Activated naive CD4-positive, alpha-beta T cell treated with anti-CD3 and anti-CD28 coated beads, Interleukin-2, amount 50 U/mL, for 24 hours (primary cell): ENCODE results near the gene SLC15A5.

ENCODE experiments used
- H3K27ac Mint-ChIP-seq: one replicate; pipeline ENCODE4 v1.8.0; 2021; ENCODE audit warnings: mild to moderate bottlenecking, mixed read lengths
- H3K27me3 Mint-ChIP-seq: one replicate; pipeline ENCODE4 v1.8.0; 2021; ENCODE audit warnings: mixed read lengths
- H3K36me3 Mint-ChIP-seq: one replicate; pipeline ENCODE4 v1.8.0; 2021; ENCODE audit warnings: mixed read lengths
- H3K4me1 Mint-ChIP-seq: one replicate; pipeline ENCODE4 v1.8.0; 2021; ENCODE audit warnings: mixed read lengths
- H3K4me3 Mint-ChIP-seq: one replicate; pipeline ENCODE4 v1.8.0; 2021; ENCODE audit warnings: mild to moderate bottlenecking, mixed read lengths
- H3K9me3 Mint-ChIP-seq: one replicate; pipeline ENCODE4 v1.8.0; 2021; ENCODE audit warnings: mixed read lengths

SLC15A5 gene

GRCh38 chr12:16225692-16226091, 51.8 kb downstream of the SLC15A5 start:
- H3K27me3 Mint-ChIP-seq: no peaks in the 10 kb centered on the region
- no peak overlapping the region for H3K27ac Mint-ChIP-seq
- peaks cover 16% of the 10 kb centered on the region for H3K9me3 Mint-ChIP-seq
- no peaks in the 10 kb centered on the region for H3K36me3 Mint-ChIP-seq
- no peaks in the 10 kb centered on the region for H3K4me1 Mint-ChIP-seq
- H3K4me3 Mint-ChIP-seq: no peak overlapping the region

- no peak overlapping the region for H3K4me3 Mint-ChIP-seq
- H3K27ac Mint-ChIP-seq: no peak overlapping the region
- H3K4me1 Mint-ChIP-seq: no peaks in the 10 kb centered on the region
- no peaks in the 10 kb centered on the region for H3K36me3 Mint-ChIP-seq
- H3K27me3 Mint-ChIP-seq: no peaks in the 10 kb centered on the region
- H3K9me3 Mint-ChIP-seq: peaks cover 16% of the 10 kb centered on the region
Observed at GRCh38 chr12:16224196-16224595, 53.3 kb downstream of the SLC15A5 start.

GRCh38 chr12:16221776-16222175, 55.7 kb downstream of the SLC15A5 start:
- peaks cover 16% of the 10 kb centered on the region for H3K9me3 Mint-ChIP-seq
- no peaks in the 10 kb centered on the region for H3K36me3 Mint-ChIP-seq
- no peak overlapping the region for H3K4me3 Mint-ChIP-seq
- H3K27ac Mint-ChIP-seq: no peak overlapping the region
- no peaks in the 10 kb centered on the region for H3K4me1 Mint-ChIP-seq
- H3K27me3 Mint-ChIP-seq: no peaks in the 10 kb centered on the region

GRCh38 chr12:16220120-16220519, 57.4 kb downstream of the SLC15A5 start:
- Mint-ChIP-seq H3K9me3 (peaks cover 9% of the 10 kb centered on the region), H3K27ac (no peak overlapping the region), H3K27me3 (no peaks in the 10 kb centered on the region), H3K36me3 (no peaks in the 10 kb centered on the region), H3K4me3 (no peak overlapping the region), H3K4me1 (no peaks in the 10 kb centered on the region)

- no peaks in the 10 kb centered on the region for H3K4me1 Mint-ChIP-seq
- H3K4me3 Mint-ChIP-seq: no peak overlapping the region
- H3K27me3 Mint-ChIP-seq: no peaks in the 10 kb centered on the region
- no peak overlapping the region for H3K27ac Mint-ChIP-seq
- peaks cover 9% of the 10 kb centered on the region for H3K9me3 Mint-ChIP-seq
- no peaks in the 10 kb centered on the region for H3K36me3 Mint-ChIP-seq
Observed at GRCh38 chr12:16218934-16219751, 58.3 kb downstream of the SLC15A5 start.

GRCh38 chr12:16218234-16218633, 59.3 kb downstream of the SLC15A5 start:
- no peaks in the 10 kb centered on the region for H3K27me3 Mint-ChIP-seq
- H3K4me3 Mint-ChIP-seq: no peak overlapping the region
- peaks cover 9% of the 10 kb centered on the region for H3K9me3 Mint-ChIP-seq
- no peaks in the 10 kb centered on the region for H3K36me3 Mint-ChIP-seq
- no peak overlapping the region for H3K27ac Mint-ChIP-seq
- no peaks in the 10 kb centered on the region for H3K4me1 Mint-ChIP-seq

GRCh38 chr12:16211731-16212130, 65.8 kb downstream of the SLC15A5 start:
- Mint-ChIP-seq H3K27ac (no peak overlapping the region), H3K36me3 (no peaks in the 10 kb centered on the region), H3K27me3 (no peaks in the 10 kb centered on the region), H3K9me3 (no peaks in the 10 kb centered on the region), H3K4me1 (no peaks in the 10 kb centered on the region), H3K4me3 (no peak overlapping the region)

- Mint-ChIP-seq H3K27ac (no peak overlapping the region), H3K36me3 (no peaks in the 10 kb centered on the region), H3K4me1 (no peaks in the 10 kb centered on the region), H3K9me3 (peaks cover 10% of the 10 kb centered on the region), H3K27me3 (no peaks in the 10 kb centered on the region), H3K4me3 (no peak overlapping the region)
Observed at GRCh38 chr12:16198884-16199283, 78.6 kb downstream of the SLC15A5 start.

GRCh38 chr12:16197600-16197999, 79.9 kb downstream of the SLC15A5 start:
- Mint-ChIP-seq H3K4me3 (no peak overlapping the region), H3K27me3 (no peaks in the 10 kb centered on the region), H3K27ac (no peak overlapping the region), H3K36me3 (no peaks in the 10 kb centered on the region), H3K9me3 (peaks cover 10% of the 10 kb centered on the region), H3K4me1 (no peaks in the 10 kb centered on the region)

GRCh38 chr12:16189849-16190248, 87.6 kb downstream of the SLC15A5 start:
- Mint-ChIP-seq H3K4me3 (no peak overlapping the region), H3K27me3 (no peaks in the 10 kb centered on the region), H3K27ac (no peak overlapping the region), H3K9me3 (no peaks in the 10 kb centered on the region), H3K4me1 (no peaks in the 10 kb centered on the region), H3K36me3 (no peaks in the 10 kb centered on the region)

- Mint-ChIP-seq H3K27me3 (no peaks in the 10 kb centered on the region), H3K27ac (no peak overlapping the region), H3K36me3 (no peaks in the 10 kb centered on the region), H3K4me1 (no peaks in the 10 kb centered on the region), H3K4me3 (no peak overlapping the region), H3K9me3 (peaks cover 2% of the 10 kb centered on the region)
Observed at GRCh38 chr12:16187660-16188059, 89.8 kb downstream of the SLC15A5 start.

GRCh38 chr12:16184681-16185080, 92.8 kb downstream of the SLC15A5 start:
- Mint-ChIP-seq H3K4me3 (no peak overlapping the region), H3K27me3 (no peaks in the 10 kb centered on the region), H3K9me3 (peaks cover 4% of the 10 kb centered on the region), H3K36me3 (no peaks in the 10 kb centered on the region), H3K27ac (no peak overlapping the region), H3K4me1 (no peaks in the 10 kb centered on the region)

- Mint-ChIP-seq H3K4me3 (no peak overlapping the region), H3K36me3 (no peaks in the 10 kb centered on the region), H3K9me3 (peaks cover 4% of the 10 kb centered on the region), H3K27me3 (no peaks in the 10 kb centered on the region), H3K4me1 (no peaks in the 10 kb centered on the region), H3K27ac (no peak overlapping the region)
Observed at GRCh38 chr12:16183541-16183940, 93.9 kb downstream of the SLC15A5 start.

GRCh38 chr12:16175840-16176239, 101.6 kb downstream of the SLC15A5 start:
- no peaks in the 10 kb centered on the region for H3K27me3 Mint-ChIP-seq
- H3K27ac Mint-ChIP-seq: no peak overlapping the region
- no peaks in the 10 kb centered on the region for H3K9me3 Mint-ChIP-seq
- no peaks in the 10 kb centered on the region for H3K4me1 Mint-ChIP-seq
- H3K4me3 Mint-ChIP-seq: no peak overlapping the region
- H3K36me3 Mint-ChIP-seq: no peaks in the 10 kb centered on the region

GRCh38 chr12:16174282-16174681, 103.2 kb downstream of the SLC15A5 start:
- Mint-ChIP-seq H3K36me3 (no peaks in the 10 kb centered on the region), H3K9me3 (no peaks in the 10 kb centered on the region), H3K4me1 (no peaks in the 10 kb centered on the region), H3K27ac (no peak overlapping the region), H3K27me3 (no peaks in the 10 kb centered on the region), H3K4me3 (no peak overlapping the region)

- no peak overlapping the region for H3K27ac Mint-ChIP-seq
- no peaks in the 10 kb centered on the region for H3K36me3 Mint-ChIP-seq
- no peaks in the 10 kb centered on the region for H3K4me1 Mint-ChIP-seq
- H3K27me3 Mint-ChIP-seq: no peaks in the 10 kb centered on the region
- H3K9me3 Mint-ChIP-seq: no peaks in the 10 kb centered on the region
- no peak overlapping the region for H3K4me3 Mint-ChIP-seq
Observed at GRCh38 chr12:16171348-16171747, 106.1 kb downstream of the SLC15A5 start.

GRCh38 chr12:16168078-16168477, 109.4 kb downstream of the SLC15A5 start:
- Mint-ChIP-seq H3K27ac (no peak overlapping the region), H3K9me3 (no peaks in the 10 kb centered on the region), H3K27me3 (no peaks in the 10 kb centered on the region)

More at GRCh38 chr12:16168078-16168477, 109.4 kb downstream of the SLC15A5 start:
- no peaks in the 10 kb centered on the region for H3K36me3 Mint-ChIP-seq
- H3K4me3 Mint-ChIP-seq: no peak overlapping the region
- H3K4me1 Mint-ChIP-seq: no peaks in the 10 kb centered on the region
